Measurements from ENCODE around the gene HES5. TPM values are rescaled to one million over a fixed set of nuclear protein-coding genes. Genes with fewer than 3 reads are reported as not detected.

Gene HES5
- polyA plus RNA-seq, 4 donors: 0.24 to 0.65 (median 0.55) TPM

DNA sequence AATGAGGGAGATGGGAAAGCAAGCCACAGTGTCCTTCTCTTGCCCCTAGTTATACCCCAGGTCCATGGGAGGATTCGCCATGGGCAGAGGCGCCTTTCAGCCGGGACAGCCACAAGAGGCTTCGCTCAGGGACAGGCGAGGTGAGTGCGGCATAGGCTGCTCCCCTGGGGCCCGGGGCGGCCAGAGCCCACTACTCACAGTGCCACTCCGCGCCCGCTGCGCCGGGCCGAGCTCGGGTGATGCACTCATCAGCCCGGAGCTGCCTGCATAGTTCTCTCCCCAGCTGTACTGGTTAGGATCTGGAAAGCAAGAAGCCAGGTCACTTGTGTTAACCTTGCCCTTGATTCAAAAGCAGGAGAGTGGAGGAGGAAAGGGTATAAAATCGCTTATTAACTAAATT, 12.1 kb downstream of the HES5 start:
- DNase-seq (ENCODE audit: low read depth in 4 of 4, low spot score in 2 of 4): no peak

DNA sequence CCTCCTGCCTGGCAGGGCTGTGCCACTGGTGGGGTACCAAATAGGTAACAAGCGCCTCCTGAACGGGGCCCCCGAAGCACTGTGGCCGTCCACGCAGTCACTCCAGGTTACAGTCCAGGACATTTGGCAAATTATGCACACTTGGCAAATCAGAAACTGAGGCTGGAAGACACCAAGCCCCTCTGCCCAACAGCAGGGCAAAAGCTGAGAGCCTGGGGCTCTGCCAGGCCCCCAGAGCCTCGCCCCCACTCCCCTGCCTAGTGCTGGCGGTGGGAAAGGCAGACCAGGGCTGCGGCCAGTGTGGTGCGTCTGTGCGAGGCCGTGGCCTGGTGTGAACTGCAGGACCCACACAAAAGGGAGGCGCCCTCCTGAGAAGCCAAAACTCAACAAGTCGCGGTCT, 13.1 kb downstream of the HES5 start:
- no peak for DNase-seq (ENCODE audit: low read depth in 4 of 4, low spot score in 2 of 4)

- no peak for DNase-seq (ENCODE audit: low read depth in 4 of 4, low spot score in 2 of 4)
Measured at GRCh38 chr1:2516124-2516523, 13.9 kb downstream of the HES5 start.

DNA sequence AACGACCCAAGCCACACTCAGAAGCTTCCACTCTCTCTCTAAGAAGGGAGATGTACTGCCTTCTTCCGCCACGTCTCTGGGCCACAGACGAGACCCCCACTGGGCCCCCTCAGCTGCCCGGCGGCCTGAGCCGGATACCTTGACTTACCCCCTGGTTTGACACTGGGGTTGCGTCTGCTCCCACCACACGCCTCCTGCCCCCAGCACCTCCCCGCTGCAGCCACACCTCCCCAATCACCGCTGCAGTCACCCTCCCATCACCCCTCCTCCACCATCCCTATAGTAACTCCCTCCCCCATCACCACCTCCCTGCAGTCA, 14.3 kb downstream of the HES5 start:
- DNase-seq (ENCODE audit: low read depth in 4 of 4, low spot score in 2 of 4): no peak

DNA sequence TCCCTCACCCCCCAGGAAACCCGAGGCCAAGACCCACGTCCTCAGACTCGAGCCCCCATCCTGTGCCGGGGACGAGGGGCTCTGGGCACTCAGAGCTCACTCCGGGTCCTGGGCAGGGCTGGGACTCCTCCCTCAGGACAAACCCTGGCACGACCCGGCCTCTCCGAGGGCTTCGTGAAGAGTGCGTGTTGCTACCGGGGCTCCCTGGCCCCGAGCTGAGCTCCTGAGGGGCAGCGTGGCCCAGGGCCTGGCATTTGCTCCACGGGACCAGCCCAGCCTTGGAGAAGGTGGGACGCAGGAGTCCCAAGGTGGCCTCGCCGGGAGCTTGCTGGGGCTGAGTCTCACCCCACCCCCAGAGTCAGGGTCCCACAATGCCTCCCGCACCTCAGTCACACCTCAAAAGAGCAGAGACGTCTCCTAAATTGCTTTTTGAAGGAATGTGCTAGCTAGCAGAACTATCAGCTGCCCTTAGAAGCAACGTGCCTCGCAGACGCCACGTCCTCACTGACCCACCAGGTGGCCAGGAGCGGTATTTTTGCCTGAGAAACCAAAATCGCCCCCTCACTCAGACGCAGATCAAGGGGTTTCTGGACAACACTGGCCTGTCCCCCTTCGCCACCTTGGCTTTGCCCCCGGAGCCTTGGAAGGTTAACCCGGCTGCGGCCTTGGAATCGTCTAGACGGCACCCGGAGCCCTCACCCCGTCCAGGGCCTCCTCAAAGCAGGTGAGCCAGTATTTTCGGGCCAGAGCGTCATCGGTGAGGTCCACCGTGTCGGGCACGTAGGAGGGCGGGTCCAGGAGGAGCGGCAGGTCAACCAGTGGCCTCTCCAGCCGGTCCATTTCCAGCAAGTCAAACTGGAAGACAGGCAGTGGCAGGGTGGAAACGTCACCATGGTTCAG, 14.9 kb downstream of the HES5 start:
- DNase-seq (ENCODE audit: low read depth in 4 of 4, low spot score in 2 of 4): no peak

- DNase-seq (ENCODE audit: low read depth in 4 of 4, low spot score in 2 of 4): no peak
Measured at GRCh38 chr1:2513939-2514652, 16.0 kb downstream of the HES5 start.

- no peak for DNase-seq (ENCODE audit: low read depth in 4 of 4, low spot score in 2 of 4)
Measured at GRCh38 chr1:2512862-2513421, 17.1 kb downstream of the HES5 start.

- DNase-seq (ENCODE audit: low read depth in 4 of 4, low spot score in 2 of 4): no peak
Measured at GRCh38 chr1:2510366-2511155, 19.5 kb downstream of the HES5 start.

DNA sequence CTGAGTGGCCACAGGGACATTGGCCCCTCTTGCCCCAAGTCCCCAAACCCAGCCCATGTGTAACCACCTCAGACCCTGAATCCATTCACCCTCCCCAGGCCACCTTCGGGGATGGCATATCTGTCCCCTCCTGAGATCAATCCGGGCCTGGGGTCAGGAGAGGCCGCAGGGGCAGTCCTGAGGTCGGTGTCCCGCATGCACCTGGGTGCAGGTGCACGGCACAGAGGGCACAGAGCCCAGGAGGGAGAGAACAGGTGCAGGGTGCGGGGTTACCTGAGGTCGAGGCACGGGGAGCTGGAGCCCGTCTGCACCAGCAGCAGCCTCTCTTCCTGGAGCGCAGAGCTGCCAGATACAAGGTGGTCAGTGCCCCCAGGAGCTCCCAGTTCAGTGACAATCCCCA, 20.5 kb downstream of the HES5 start:
- no peak for DNase-seq (ENCODE audit: low read depth in 4 of 4, low spot score in 2 of 4)

GRCh38 chr1:2508751-2509150, 21.3 kb downstream of the HES5 start:
- DNase-seq (ENCODE audit: low read depth in 4 of 4, low spot score in 2 of 4): no peak

GRCh38 chr1:2508180-2508579, 21.9 kb downstream of the HES5 start:
- DNase-seq (ENCODE audit: low read depth in 4 of 4, low spot score in 2 of 4): no peak

DNA sequence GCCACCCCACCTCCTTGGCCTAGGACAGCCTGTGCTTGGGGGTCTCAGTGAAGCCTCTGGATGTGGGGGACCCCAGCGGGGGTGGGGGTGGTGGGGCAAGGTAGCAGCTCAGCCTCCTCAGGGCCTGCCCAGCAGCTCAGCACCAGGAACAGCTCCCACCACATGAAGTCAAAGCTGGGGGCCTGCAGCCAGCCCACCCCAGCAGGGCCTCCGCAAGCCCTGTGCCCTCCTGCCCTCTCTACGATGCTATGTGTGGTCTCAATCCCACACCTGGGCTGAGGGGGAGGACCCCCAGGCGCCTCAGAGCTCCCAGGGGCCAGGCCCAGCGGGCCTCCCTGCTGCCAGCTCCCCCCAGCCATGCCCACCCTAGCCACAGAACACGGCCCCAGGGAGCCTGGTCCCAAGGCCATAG, 22.3 kb downstream of the HES5 start:
- no peak for DNase-seq (ENCODE audit: low read depth in 4 of 4, low spot score in 2 of 4)

DNA sequence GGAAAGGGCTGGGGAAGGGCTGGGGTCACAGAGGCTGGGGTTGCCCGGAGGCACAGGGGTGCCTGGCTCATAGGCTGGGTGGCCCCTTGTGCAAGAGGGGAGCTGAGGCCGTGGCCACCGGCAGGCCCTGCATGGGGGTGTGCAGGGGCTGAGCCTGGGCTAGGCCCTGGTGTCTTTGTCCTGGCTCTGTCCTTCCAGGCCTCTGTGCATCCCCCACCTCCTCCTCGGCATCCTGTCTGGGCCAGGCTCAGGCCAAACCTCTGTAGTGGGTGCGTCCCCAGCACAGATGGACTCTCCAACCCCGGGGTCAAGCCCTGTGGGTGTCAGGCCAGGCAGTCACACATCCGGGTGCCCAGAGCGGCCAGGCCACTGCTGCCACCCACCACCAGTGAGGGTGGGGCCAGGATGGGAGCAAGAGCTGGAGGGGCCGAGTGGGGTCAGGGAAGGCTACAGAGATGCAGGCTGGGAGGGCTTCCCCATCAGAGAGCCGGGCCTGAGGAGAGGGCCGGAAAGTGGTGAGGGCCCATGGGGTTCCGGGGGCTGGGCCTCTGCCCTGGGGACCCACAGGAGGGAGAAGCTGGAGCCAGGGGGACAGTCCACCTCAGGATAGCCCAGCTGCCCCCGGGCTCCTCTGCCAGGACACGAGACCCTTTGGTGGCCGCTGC, 23.0 kb downstream of the HES5 start:
- DNase-seq (ENCODE audit: low read depth in 4 of 4, low spot score in 2 of 4): no peak

DNA sequence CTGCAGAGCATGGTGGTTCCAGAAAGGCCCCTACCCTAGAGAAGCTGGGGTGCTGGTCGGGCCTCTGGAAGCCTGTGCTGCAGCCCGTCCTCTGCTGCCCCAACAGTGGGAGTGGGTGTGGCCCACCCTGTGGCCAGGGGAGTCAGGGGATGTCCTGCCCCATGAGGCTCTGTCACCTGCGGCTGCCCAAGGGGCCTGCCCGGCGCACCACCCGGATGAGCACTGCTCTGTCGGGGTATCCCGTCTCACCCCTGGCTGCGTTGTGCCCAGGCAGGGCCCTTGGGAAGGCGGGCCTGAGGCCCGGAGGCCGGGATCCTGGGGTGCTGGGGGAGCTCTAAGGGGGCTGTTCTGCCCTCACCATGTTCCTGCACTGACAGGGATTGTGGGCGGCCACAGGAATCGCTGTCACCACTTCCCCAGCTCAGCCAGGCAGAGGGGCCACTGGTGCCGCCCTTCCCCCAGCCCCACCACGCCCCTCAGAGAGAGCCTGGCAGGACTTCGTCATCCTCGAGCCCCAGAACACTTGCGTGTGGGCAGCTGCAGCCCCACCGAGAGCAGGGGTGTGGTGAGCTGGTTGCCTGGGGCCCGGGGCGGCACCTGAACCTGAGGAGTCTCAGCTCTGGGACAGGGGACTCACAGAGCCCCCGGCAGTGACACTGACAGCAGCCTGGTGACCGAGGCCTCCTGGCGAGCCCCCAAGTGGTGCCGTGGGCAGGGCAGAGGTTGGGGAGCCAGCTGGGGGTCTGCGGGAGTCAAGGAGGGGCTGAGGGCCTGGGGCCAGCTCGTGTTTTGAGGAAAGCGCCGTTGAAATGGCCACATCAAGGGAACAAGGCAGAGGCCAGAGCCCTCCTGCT, 23.8 kb downstream of the HES5 start:
- no peak for DNase-seq (ENCODE audit: low read depth in 4 of 4, low spot score in 2 of 4)

DNA sequence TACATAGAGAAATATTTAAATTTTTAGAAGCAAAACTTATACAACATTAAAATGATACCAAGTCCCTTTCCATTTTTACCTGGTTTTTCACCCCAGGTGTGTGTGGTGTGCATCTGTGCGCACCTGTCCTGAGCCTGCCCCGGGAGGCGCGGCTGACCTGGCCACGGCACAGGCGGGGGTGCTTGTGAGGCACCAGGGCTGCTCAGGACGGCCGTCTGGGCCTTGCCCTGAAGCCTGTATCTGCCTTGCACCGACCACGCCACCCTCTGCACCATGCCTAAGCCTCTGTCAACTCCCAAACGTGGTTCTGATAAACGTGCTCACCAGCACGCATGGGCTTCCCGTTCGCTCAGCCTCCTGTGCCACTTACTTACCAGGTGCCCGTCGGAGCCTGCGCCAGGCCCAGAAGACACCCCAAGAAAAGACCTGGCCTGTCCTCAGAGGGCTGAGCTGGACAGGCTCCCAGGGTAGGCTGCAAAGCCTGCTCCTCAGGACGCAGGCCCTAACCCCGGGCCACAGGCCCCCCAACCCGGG, 24.5 kb downstream of the HES5 start:
- DNase-seq (ENCODE audit: low read depth in 4 of 4, low spot score in 2 of 4): no peak

DNA sequence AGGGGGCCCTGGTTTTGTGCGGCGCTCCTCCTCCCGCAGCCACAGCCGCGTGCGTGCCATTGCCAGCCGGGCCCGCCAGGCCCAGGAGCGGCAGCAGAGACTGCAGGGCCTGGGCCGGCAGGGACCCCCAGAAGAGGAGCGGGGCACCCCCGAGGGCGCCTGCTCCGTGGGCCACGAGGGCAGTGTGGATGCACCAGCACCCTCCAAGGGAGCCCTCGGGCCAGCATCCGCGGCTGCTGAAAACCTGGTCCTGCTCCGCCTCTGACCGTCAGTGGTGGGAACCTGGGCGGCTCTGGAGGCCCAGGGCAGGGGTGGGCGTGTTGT, 25.2 kb downstream of the HES5 start:
- no peak for DNase-seq (ENCODE audit: low read depth in 4 of 4, low spot score in 2 of 4)

GRCh38 chr1:2504225-2504948, 25.7 kb downstream of the HES5 start:
- DNase-seq (ENCODE audit: low read depth in 4 of 4, low spot score in 2 of 4): no peak

DNA sequence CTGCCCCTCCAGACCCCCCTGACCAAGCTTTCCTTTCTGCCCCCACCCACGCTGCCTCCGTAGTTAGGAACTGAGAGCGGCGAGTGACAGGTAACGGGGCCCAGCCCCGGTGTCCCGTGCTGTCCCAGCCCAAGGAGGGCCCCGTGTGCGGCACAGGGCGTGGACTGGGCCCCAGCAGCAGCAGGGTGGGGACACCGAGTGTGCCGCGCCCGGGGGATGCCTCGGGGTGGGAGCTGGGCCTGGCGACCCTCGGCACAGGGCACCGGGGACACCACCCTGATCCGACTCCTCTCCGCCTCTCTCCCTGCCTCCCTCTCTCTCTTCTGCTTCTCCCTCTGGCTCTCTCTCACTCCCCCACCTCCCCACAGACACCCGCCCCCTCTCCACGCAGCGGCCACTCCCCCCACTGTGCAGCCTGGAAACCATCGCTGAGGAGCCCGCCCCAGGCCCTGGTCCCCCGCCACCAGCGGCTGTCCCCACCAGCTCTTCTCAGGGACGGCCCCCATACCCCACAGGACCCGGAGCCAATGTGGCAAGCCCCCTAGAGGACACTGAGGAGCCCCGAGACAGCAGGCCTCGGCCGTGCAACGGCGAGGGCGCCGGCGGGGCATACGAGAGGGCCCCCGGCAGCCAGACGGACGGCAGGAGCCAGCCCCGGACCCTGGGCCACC, 26.4 kb downstream of the HES5 start:
- no peak for DNase-seq (ENCODE audit: low read depth in 4 of 4, low spot score in 2 of 4)

All from left renal cortex interstitium (tissue), 4 donors.